VCaP (cell line): Measurements from ENCODE around the gene PAM.

Experiments used
- H3K27ac ChIP-seq: fragments of 450-650 bp; 2 replicates; pipeline ENCODE4 v1.5.1; 2017
- CTCF ChIP-seq: fragments of 450-650 bp; conservative IDR thresholded peaks from 2 replicates; pipeline ENCODE4 v1.5.1; 2017; ENCODE audit warnings: mild to moderate bottlenecking, moderate library complexity

Gene PAM

GRCh38 chr5:102850503-102850902 lies 95.4 kb downstream of the PAM start:
- no peak for TF ChIP-seq CTCF
- H3K27ac ChIP-seq: no peak overlapping the region

- no peak for TF ChIP-seq CTCF
These were observed 98.6 kb downstream of the PAM start for GRCh38 chr5:102853680-102854079.

GRCh38 chr5:102855681-102856388 lies 100.7 kb downstream of the PAM start:
- TF ChIP-seq CTCF: no peak
- H3K27ac ChIP-seq: no peak overlapping the region

More at GRCh38 chr5:102853680-102854079, 98.6 kb downstream of the PAM start:
- no peak overlapping the region for H3K27ac ChIP-seq

- H3K27ac ChIP-seq: no peak overlapping the region
- TF ChIP-seq CTCF: no peak
These were observed 101.3 kb downstream of the PAM start for GRCh38 chr5:102856389-102856777.

- no peak overlapping the region for H3K27ac ChIP-seq
- no peak for TF ChIP-seq CTCF
These were observed 102.1 kb downstream of the PAM start for GRCh38 chr5:102857076-102857818.

GRCh38 chr5:102858221-102858620 lies 103.1 kb downstream of the PAM start:
- H3K27ac ChIP-seq: no peak overlapping the region
- TF ChIP-seq CTCF: no peak

- no peak for TF ChIP-seq CTCF
These were observed 103.7 kb downstream of the PAM start for GRCh38 chr5:102858808-102859207.

More at GRCh38 chr5:102858808-102859207, 103.7 kb downstream of the PAM start:
- H3K27ac ChIP-seq: no peak overlapping the region
